HG03196 (cell line): ENCODE data around the gene DYNC1I1.

Experiments used
- ATAC-seq: cut with Tn5 transposase; IDR thresholded peaks from one replicate; pipeline ENCODE4 v1.9.1; 2021; ENCODE audit not compliant: unreplicated experiment

Gene DYNC1I1

DNA sequence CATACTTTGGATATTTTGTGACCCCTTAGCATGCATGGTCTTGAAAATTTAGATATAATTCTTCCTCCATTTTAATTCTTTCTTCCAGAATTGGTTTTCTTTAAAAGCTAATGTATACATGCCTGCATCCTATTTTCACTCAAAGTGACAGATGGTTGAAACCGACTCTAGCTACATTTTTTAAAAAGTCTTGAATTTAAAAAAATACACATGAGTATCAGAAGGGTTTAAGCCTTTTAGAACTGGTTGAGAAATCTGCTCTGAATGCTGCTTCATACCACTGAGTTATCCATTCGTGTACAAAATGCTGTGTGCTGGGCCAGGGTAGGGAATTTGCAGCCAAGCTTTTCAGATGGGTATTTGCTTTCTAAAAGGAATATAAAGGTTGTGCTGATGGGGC lies 16.5 kb downstream of the DYNC1I1 start:
- no peak for ATAC-seq

DNA sequence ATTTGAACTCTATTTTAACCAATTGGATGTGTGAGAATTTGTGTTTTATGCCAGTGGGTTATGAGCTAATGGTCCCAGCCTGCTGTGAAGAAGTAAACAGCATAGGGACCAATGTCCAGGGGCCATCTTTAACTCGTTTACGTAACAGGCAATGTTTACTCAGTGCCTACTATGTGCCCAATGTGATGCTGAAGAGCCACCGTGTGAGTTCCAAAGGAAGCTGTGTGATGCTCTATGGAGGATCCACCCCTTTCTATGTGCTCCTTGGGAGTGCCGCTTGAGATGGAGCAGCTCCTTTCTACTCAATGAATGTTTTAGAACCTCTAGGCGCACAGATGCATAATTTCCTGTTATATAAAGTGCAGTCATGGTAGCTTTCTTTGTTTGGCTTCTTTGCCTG lies 21.3 kb downstream of the DYNC1I1 start:
- no peak for ATAC-seq

DNA sequence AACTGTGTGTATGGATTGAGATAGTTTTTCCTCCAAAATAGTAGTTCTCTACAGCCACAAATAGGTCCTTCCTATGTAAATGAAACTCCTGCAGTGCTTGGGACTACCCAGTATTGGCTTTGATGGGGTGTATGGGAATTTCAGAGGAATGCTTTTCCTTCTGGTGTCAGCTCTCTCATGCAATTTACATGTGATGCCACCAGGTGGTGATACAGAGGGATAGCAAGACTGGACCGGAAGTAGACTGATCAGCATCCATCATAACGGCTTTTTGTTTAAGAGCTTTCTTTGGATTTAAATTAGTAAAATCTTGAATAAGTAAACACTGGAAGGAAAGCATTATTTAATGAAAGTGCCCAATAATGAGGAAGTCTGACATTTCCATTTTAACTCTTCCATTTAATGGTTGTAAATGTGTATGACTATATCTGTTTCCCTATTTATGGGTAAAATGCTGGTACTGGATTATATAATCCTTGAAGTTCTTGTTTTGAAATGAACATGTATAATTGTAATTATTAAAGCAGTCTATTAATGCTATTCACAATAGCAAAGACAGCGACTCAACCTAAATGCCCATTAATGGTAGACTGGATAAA lies 22.7 kb downstream of the DYNC1I1 start:
- ATAC-seq: no peak

DNA sequence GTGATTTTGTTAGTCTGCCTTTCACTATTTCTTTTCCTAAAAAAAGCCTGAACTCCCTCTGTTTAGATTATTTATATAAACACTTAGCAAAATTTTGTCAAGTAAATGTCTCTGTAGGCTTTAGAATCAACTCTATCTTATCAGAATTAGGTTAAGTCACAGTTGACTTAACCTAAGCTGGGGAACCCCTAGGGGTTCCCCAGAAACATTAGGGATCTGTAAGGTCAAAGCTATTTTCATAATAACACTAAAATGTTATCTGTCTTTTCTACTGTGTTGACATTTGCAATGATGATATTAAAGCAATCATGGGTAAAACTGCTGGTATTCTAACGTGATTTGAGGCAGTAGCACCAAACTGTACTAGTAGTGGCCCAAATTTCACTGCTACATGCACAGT lies 24.3 kb downstream of the DYNC1I1 start:
- ATAC-seq: no peak

DNA sequence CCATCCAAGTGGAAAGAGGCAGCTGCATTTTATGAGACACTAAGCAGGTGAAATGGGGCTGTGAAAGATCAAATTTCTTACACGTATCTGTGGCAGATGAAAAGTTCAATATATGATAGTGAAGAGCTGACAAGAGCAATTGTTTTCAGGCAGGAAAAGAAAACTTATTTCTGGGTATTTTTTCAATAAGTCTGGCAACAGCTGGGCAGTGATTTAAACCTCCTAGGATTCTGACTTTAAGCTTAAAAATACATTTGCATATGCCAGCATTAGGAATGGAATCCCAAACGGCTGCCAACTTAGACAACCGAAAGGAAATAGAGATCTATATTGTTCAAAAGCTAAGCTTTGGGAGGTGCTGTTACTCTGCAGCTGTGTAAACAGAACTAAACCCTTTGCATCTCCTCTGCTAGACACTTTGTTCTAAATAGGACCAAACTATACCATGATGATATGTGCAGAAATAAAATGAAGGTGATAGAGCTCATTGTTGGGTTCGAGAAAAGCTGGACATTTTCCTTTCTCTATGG lies 26.1 kb downstream of the DYNC1I1 start:
- ATAC-seq: no peak

DNA sequence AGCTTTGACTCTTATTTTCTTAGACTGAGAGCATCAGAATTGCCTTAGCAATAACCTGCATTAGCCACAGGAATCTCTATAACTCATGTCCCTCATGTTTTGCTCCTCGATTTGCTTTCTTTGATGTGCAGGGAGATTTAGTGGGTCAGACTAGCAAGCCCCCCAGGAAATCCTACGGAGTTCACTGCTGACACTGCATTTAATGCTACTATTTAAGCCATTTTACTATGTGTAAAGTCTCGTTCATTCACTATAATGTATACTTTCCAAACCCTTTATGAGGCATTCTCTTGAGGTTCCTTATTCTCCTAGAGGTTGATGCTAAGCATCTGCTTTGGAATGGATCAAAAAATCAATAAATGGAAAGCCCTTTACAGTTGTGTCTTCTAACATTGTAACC lies 28.4 kb downstream of the DYNC1I1 start:
- ATAC-seq: no peak

DNA sequence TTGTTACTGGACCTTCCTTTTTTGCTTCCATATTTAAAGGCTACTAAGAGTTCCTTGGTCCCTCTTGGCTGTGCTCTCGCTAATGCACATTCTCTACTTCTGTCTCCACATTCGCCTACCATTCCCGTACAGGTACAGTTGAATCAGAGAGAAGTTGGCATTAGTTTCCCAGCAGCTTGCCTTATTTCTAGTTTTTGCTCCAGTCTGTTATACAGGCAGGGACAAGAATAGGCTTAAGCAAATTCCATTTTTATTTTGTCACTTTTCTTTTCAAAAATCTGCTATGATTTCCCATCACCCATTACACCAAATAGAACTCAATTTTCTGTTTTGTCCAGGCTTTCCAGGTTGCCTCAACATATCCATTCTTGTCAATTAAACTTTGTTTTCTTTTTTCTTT lies 29.9 kb downstream of the DYNC1I1 start:
- no peak for ATAC-seq

DNA sequence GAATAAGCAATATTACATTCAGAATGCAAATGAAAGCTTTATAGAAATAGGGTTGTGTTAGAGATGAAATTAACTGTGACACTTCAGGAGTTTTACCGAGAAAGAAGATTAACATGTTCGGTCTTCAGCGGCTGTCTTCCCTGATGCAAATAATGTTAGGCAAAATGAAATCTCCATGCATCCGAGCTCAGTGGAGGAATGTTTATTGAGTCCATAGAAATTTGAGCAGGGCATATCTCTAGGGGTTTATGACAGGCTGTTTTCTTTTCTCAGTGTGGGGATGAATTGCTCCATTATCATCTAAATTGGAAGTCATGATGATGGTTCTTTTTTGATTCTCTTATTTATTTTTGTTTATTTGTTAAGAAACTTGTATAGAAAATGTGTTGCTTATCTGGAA lies 31.7 kb downstream of the DYNC1I1 start:
- ATAC-seq: no peak

DNA sequence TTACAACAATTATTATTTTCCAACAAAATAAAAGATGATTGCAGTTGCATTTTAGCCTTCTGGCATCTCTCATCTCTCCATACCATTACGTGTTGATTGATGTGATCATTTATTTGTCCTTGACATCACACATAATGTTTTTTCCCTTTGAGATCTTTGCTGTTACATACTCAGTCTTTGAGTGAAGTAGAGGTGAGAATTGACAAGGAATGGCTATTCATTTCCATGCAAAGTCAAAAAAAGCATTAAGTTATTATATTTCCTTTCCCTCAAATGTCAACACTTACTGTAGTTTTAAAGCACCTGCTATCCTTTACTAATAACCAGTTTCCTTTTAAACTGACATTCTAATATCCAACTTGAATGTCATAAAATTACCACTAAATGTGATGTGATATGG lies 33.6 kb downstream of the DYNC1I1 start:
- ATAC-seq: no peak

DNA sequence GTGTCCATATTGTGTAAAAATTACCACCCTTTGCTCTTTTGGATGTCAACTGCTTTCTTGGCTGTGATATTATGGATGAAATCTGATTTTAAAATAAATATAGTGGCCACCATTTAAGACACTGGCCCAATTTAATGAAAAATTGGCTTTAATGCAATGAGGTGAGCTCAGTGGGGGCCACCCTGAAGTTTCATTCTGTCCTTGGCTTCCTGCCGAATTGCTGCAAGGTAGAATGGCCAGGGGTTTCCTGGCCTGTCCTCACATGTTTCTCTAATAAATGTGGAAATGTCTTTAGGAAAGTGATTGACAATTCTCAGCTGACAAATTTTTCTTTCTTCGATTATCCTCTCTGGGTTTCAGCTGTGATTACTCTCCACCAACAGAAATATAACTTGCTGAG lies 36.0 kb downstream of the DYNC1I1 start:
- ATAC-seq: no peak

DNA sequence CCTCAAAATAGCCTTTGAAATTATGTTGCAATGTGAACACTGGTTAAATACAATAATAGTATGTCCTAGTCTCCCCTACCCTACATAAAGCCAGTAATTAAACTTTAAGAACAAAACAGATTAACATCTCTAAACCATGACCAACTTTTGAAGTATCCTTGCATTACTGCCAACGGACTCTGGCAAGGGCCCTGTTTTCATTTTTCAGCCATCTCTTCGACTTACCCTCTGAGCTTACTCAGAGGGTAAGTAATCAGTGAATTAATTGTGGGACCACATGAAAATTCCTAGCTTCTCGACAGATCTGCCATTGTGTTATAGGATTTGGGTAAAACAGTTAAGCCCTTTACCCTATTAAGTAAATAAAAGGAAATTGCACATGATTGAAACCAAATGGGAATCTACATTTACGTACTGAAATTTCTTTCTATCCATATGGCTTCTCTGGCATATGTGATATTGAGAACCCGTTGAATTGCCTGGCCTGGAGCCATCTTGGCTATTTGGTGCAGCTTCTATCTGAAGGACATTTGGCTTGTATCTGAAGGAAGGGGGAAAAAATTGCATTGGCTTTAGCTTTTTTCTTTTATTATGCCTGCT lies 39.6 kb downstream of the DYNC1I1 start:
- no peak for ATAC-seq

DNA sequence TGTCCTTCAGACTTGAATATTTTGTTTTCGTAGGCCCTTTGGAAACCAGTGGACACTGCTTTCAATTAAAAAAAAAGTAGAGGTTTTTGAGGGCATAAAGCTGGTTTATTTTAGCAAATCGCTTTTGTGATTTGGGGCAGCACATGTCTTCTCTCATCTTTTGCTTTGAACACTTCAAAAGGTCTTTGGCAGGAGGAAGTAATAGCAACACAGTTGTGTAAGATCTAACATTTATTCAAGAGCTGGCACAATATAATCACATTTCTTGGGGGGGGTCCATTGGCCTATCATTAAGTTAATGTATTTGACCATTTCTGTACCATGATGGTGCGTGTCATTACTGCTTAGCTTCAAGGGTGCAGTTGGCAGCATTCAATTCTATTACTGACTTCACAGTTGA lies 42.4 kb downstream of the DYNC1I1 start:
- ATAC-seq: no peak

DNA sequence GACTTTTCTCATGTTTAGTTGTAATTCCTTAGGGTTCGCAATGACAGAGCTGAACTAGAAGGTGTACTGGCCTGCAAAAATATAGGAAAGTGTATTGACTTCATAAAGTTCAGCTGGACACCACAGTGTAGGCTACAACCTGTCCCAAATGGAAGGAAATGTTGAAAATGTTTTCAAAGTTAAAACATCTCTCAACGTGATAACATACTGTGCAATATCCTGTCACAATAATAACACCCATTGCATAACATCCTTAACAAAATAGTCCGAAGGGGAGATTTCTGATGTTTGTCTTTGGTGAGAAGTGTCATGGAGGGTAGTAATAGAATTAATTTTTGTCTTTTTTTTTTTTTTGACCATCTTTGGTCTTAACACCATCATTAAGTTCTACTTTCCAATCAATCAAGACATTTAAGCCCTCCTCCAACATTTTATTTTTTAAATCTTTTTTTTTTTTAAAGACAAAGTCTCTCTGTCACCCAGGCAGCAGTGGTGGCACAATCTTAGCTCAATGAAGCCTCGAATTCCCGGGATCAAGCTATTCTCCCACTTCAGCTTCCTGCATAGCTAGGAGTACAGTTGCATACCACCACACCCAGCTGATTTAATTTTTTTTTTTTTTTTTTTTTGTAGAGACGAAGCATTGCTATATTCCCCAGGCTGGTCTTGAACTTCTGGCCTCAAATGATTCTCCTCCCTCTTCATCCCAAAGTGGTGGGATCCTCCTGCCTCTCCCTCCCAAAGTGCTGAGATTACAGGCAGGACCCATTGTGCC lies 45.7 kb downstream of the DYNC1I1 start:
- ATAC-seq: no peak

DNA sequence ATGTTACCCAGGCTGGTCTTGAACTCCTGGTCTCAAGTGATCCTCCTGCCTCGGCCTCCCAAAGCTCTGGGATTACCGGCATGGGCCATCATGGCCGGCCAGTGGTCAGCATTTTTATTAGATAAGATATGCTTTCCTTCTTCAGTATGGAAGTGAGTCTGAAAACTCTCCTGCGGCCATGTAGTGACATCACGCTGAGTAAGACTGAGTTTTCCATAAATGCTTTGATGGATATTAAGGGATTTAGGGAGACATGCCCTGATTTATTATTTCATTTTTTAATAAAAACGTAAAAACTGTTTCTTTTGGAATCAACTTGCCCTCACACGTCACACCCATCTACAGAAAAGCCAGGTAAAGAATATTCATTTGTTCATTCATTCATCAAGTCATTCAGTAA lies 48.4 kb downstream of the DYNC1I1 start:
- no peak for ATAC-seq

DNA sequence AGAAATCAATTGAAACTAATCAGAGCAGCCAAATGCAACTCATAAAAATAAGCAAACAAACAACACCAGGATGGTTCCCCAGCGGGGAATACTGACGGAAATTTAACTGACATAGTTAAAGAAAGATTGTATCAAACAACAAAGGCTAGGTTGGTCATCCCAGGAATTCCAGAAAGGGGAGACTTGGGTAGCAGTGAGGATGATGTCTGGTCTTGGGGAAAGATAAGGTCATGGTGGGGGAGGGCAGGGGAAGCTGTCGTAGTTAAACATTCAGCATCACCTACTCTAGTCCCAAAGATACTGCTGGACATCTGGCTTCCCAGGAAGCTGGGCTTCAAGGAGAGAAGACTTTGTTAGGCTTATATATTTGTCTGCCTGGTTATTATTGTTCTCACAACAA lies 50.4 kb downstream of the DYNC1I1 start:
- no peak for ATAC-seq

DNA sequence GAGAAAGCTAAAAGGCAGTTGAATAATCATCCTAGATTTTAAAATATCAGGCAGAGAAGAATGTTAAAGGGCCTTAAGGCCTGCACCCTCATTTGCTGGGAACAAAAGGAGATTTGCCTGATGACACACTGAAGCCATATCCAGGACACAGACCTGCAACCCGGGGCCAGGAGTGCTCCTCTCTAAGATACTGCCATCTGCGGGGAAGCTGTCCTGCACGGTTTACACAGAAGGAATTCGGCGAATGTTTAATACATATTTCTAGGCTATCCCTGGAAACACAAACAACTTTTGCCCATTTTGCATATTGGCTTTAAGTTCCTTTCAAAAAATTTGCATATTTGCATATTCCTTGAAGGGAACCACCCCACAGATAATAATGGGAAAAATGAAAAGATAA lies 52.3 kb downstream of the DYNC1I1 start:
- no peak for ATAC-seq

DNA sequence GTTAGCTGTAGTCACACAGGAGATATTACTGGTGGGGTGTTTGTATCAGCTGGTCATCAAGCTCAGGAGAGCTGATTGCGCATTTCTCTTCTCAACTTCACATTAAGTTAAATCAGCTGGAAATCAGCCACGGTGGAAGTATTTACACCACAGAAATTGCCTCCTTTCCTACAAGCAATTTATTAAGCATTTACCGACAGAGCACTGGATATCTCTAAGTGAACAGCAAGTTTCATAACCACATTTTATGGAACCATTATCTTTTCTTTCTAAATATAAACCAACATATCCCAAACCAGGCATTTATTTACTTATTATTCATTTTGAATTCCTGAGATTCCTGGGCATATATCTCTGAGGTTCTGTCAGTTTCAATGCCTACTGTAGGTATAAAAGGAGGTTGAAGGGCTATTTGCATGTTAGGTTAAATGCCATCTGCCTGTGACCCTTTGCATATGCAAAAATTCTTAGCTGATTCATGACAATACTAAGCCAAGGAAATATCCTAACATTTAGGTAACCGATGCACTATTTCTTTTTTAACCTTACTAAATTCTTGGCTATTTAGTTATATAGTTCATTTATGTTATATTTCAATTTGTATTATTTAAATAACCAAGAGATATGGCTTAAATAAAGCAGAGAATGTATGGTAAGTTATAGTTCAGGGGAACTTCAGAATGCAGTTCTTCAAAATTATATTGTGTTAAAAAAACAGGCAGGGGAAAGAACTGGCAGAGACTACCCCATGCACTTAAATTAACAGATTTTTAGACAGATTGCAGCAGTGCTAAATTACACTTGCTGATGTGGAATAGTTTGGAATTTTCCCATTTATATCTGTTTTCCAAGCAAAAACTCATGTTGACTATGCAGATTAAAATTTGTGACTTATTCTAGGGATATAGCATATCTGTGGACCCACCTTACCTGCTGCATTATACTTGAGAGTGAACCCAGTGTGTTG lies 56.8 kb downstream of the DYNC1I1 start:
- ATAC-seq: no peak

DNA sequence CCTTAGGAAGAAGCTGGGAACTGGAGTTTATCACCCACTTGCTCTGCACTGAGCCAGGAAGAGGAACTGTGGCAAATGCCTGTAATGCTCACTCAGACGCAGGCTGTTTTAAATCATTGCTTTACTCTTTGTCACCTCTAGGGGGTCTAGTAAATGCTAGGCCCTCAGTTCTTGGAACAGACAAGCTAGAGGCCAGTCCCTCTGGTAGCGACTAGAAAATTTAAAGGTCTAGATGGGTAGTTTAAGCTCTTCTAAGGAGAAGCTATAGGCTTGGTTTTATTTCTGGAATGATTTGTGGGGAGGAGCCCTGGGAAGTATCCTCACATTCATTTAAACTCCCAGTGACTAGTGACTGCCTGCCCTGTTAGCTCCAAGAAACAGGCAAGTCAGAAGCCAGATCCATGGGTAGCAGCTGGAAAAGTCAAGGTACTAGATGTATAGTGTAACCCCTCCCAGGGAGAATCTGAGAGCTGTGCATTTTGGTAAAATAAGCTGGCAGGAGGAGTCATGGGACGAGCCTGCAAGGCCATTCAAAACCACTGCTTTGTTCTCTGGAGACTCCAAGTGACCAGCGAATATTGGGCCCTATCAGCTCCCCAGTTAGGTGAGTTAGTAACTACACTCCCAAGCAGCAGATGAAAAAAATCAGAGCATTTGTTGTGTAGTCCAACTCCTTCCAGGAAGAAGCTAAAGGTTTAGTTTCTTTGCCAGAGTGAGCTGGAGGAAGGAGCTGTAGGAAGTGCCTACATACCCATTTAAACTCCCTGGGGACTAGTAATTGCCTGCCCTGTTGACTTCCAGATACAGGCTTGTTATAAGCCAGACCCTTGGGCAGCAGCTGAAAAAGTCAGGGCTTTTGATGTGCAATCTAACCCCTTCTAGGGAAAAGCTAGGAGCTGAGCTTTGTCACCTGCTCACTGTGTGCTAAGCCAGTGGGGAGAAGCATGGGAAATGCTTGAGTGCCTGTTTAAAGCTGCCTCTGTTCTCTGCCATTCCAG lies 68.9 kb downstream of the DYNC1I1 start:
- peak; percentile 71 for ATAC-seq

DNA sequence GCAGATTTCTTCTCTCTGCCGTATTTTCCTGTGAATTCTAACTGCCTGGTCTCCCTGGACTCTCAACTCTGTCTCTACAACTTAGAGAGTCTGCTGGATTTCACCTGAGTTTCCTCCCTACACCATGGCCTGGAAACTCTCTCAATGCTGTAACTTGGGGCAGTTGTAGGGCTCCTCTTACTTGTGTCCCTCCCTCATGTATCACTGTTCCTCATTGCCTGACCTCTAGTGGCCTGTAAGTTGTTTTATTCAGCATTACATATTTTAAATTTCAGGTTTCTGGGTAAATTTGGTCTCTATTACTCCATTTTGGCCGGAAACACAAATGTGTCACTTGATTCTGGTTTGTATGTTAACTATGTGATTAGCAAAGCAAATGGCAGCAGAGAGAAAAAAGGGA lies 70.9 kb downstream of the DYNC1I1 start:
- no peak for ATAC-seq

DNA sequence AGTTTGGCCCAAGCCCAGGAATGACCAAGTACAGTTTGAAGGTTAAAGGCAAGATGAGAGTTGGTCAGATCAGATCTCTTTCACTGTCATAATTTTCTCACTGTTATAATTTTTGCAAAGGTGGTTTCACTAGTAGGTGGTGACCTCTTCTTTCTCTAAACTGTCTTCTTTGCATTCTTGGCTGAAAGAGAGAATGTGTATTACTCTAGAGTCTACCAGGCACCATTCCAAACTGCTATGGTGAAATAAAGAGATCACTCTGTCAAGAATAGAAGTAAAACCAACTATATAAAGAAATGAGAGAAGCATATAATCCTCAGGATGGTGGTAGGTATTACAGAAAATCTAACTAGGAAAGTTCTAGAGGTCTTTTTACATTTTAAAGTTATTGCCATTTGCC lies 72.7 kb downstream of the DYNC1I1 start:
- no peak for ATAC-seq
